ENCODE data around the gene ZNF296. TPM values are rescaled to one million over a fixed set of nuclear protein-coding genes. Genes with fewer than 3 reads are reported as not detected.

The ZNF296 gene
- polyA plus RNA-seq, 1 experiment, result 0.09 TPM

DNA sequence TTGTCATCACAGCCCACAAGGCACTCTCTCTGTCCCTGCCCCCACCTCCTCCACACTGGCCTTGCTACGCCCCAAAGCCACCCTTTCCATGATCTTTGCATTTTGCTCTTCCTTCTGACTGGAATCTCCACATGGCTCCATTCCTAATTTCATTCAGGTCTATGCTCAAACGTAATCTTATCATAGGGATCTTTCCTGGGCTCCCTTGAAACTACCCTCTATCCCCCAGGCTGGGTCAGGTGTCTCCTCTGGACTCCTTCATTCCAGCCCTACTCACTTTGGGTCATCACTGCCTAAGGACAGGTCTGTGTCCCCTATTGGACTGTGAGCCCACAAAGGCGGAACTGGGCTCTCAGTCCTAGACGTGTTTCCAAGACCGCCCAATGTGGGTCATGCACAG, 5.9 kb upstream of the ZNF296 start:
- Histone ChIP-seq H3K36me3 (ENCODE audit: control insufficient read depth, insufficient read depth, low read length) (peaks cover 5% of the 10 kb centered on the region; the same call in 1 of the 2 replicates), H3K4me3 (ENCODE audit: low read depth, low read length) (no peak overlapping the region), H3K27me3 (ENCODE audit: control insufficient read depth, insufficient read depth, low read length) (no peaks in the 10 kb centered on the region)
- ChIA-PET CTCF (interaction anchor here (0.5 kb wide), 1 partner anchor 10 kb away, joined by 5 read pairs; no protein-coding TSS in a partner anchor), POLR2A (no interaction called here)
- TF ChIP-seq, protein P1, sequence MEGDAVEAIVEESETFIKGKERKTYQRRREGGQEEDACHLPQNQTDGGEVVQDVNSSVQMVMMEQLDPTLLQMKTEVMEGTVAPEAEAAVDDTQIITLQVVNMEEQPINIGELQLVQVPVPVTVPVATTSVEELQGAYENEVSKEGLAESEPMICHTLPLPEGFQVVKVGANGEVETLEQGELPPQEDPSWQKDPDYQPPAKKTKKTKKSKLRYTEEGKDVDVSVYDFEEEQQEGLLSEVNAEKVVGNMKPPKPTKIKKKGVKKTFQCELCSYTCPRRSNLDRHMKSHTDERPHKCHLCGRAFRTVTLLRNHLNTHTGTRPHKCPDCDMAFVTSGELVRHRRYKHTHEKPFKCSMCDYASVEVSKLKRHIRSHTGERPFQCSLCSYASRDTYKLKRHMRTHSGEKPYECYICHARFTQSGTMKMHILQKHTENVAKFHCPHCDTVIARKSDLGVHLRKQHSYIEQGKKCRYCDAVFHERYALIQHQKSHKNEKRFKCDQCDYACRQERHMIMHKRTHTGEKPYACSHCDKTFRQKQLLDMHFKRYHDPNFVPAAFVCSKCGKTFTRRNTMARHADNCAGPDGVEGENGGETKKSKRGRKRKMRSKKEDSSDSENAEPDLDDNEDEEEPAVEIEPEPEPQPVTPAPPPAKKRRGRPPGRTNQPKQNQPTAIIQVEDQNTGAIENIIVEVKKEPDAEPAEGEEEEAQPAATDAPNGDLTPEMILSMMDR (IDR thresholded peaks at IDR 0.05; ENCODE audit: insufficient read depth, low read depth, low read length), result no peak
- no peak for DNase-seq (ENCODE audit: low read depth)

DNA sequence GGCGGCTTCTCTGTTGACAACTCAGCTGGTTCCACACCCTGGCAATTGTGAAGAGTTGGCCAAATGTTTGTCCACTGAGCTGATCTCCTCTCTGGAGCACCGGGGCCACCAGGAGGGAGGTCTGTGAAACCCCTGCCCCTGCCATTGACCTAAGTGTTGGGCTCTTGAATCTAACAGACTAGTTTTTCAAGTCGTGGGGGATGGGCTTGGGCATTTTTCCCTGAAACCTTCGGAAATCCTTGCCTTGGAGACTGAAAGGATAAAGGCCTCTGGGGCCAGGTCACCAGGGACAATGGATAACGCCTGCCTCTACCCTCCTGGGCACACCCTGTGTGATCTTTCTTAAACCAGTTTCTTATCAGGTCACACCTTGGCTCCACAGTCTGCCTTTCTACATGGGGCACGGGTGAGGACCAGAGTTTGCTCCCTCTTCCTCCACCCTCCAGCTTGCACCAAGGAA, 3.7 kb upstream of the ZNF296 start:
- ChIA-PET CTCF (interaction anchor here (1.0 to 1.8 kb wide), 3 partner anchors 10 to 20 kb away, joined by 3 to 9 read pairs (median 7); partner anchors contain the start of gene PPP1R37), POLR2A (no interaction called here)
- no peak for DNase-seq (ENCODE audit: low read depth)
- Histone ChIP-seq H3K27me3 (ENCODE audit: control insufficient read depth, insufficient read depth, low read length) (no peaks in the 10 kb centered on the region), H3K4me3 (ENCODE audit: low read depth, low read length) (peak overlapping the region; percentile 80), H3K36me3 (ENCODE audit: control insufficient read depth, insufficient read depth, low read length) (peaks cover 4% of the 10 kb centered on the region; the same call in 1 of the 2 replicates)
- TF ChIP-seq, protein P1 (IDR thresholded peaks at IDR 0.05; ENCODE audit: insufficient read depth, low read depth, low read length), result no peak

DNA sequence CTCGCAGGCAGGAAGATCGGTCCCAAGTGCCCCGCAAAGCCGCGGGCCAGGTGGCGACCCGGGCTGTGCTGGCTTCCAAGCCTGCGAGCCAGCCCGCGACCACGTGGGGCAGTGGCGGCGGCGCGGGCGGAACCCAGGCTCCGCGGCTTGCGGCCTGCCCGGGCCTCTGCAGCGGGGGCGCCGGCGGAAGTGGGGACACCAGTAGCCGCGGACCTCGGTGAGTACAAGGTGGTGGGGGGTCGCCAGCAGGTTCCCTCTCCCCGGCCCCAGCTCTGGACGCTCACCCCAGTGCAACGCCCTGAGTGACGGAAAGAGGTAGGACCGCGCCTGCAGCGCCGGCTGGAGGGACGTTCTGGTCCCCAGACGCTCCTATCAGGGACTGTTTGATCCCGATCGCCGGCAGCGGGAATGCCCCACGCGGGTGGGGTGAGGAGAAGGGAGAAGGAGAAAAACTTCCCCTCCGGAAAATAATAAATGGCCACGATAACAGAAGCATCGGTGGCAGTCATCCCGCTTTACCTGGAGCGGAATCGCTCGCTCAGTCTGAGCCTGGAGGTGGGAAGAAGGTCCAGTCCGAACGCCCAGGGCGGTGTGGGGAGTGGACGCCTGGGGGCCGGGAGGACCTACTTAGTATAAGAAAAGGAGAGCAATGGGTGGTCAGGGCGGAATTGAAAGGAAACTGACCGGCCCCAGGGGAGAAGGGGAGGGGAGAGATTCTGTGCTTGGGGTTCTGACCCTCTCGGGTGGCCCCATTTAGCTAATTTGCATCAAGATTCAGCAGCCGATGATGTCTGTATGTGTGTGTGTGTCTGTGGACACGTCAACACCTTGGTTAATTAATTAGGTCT, 3.0 kb upstream of the ZNF296 start, which contains the start of gene GEMIN7:
TSS of gene GEMIN7 (plus strand) at position 198 of the 848 bp plus-strand sequence. CDS start 10,855 bp downstream, outside the sequence.
- ChIA-PET POLR2A (no interaction called here), CTCF (interaction anchor here (0.8 to 1.8 kb wide), 4 partner anchors 11 to 20 kb away, joined by 3 to 9 read pairs (median 5); partner anchors contain the start of gene PPP1R37)
- DNase-seq (ENCODE audit: low read depth), result no peak
- H3K27me3 ChIP-seq (ENCODE audit: control insufficient read depth, insufficient read depth, low read length), result no peaks in the 10 kb centered on the region
- TF ChIP-seq, protein P1 (IDR thresholded peaks at IDR 0.05; ENCODE audit: insufficient read depth, low read depth, low read length), result no peak
- peaks cover 4% of the 10 kb centered on the region; the same call in 1 of the 2 replicates for H3K36me3 ChIP-seq (ENCODE audit: control insufficient read depth, insufficient read depth, low read length)
- peak within 1 kb of the TSS; percentile 80 for H3K4me3 ChIP-seq (ENCODE audit: low read depth, low read length)

DNA sequence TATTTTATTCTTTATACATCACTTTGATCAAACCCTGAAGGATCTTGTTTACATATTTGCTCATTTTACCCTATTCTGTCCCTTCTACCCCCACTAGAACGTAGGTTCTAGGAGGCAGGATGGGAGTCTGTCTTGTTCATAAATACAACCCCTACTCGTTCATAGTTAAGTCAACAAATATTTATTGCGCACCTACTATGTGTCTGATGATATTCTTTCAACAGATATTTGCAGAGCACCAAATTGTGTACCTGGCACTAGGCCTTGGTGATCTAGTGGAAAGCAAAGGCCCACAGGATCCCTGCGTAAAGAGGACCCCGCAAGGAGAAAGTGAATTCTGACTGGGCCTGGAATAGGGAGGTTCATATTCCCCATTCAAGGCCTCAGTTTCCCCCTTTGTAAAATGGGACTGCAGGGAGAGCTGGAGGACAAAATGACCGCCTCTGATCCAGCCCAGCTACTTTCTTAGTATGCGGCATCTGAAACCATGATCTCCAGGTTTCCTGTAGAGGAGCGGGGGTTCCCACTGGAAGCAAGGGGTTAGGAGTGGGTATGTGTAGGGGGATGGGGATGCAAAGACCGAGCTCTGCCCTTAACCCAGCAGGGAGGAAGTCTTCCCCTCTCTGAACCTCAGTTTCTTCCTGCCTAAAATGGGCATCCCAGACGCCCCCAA, 2.2 kb upstream of the ZNF296 start:
- ChIA-PET CTCF (interaction anchor here (0.8 to 1.8 kb wide), 3 partner anchors 14 to 19 kb away, joined by 3 to 9 read pairs (median 7); partner anchors contain the start of gene PPP1R37), POLR2A (no interaction called here)

More for the DNA sequence above, 2.2 kb upstream of the ZNF296 start:
- H3K4me3 ChIP-seq (ENCODE audit: low read depth, low read length), result peak overlapping the region; percentile 80
- peaks cover 4% of the 10 kb centered on the region; the same call in 1 of the 2 replicates for H3K36me3 ChIP-seq (ENCODE audit: control insufficient read depth, insufficient read depth, low read length)
- DNase-seq (ENCODE audit: low read depth), result no peak
- H3K27me3 ChIP-seq (ENCODE audit: control insufficient read depth, insufficient read depth, low read length), result no peaks in the 10 kb centered on the region
- TF ChIP-seq, protein P1 (IDR thresholded peaks at IDR 0.05; ENCODE audit: insufficient read depth, low read depth, low read length), result no peak

All from BJ (cell line).